Measurements from ENCODE around the gene CRY2.
"Not testable (repeated sequence)": the region's sequence is repeated elsewhere in the genome, so short reads cannot be mapped to it uniquely, and the experiment has no call there.

The CRY2 gene

DNA sequence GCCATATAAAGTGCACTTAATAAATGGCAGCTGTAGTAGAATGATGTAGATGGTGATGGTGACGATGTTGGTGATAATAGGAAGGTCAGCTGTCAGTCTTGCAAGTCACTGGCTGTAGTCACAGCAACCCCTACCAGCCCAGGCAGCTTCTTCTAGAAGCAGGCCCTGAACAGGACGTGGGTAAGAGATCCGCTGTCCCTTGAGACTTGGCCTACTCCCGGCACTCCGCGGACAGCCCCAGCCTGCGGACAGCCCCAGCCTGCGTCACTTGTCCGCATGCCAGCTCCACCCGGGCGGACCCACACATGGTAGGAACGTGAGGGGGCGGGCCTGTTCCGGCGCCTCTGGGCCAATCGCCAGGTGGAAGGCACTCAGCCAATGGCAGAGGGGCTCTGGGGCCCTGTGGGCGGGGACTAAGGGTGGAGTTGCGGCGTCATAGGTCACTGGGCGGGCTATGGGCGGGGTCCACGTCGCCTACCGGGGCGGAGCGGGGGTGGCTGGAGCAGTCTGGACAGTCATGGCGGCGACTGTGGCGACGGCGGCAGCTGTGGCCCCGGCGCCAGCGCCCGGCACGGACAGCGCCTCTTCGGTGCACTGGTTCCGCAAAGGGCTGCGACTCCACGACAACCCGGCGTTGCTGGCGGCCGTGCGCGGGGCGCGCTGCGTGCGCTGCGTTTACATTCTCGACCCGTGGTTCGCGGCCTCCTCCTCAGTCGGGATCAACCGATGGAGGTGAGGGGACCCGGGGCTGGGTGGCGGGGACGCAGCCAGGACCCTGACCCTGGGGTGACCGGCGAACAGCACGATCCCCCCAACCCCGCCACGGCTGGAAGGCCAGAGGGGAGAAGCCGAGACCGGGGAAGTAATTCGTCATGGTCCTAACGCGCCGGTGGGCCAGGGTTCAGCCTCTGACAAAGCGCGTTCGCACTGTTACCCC is at the start of gene CRY2:
CRY2 (plus strand) TSS at position 502 of the 937 bp plus-strand sequence; CDS start at position 518, 16 bp downstream.
- DNase-seq: peak; percentile 87

DNA sequence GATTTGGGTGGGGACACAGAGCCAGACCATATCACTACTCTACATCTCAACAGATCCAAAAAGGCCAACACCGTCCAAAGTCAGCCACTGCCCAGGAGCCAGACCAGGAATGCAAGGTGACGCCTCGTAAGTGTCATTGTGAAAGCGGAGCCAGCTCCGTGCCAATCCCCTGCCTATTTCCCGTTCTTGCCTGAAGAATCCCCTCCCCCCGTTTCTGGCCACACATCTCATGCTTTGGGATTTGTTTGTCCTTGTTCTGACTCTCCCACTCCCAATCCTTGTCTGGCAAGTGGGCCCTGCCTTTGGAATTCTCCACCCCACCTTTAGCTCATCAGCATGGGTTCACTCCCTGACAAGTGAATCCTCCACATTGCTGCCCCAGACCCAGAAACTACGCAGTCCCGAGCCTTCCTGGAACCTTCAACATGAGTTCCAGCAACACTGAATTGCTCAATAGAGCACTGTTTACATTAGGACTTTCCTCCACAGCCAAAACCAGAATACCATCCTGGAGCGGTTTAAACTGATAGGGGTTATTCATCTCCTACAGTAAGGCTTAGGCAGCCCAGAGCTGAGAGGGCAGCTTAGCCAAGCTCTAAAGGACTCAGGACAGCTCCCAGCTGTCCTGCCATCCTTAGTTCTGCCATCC is 48.4 kb upstream of the CRY2 start:
- DNase-seq: peak; percentile 17

- no peak for DNase-seq
These were observed 47.7 kb upstream of the CRY2 start for GRCh38 chr11:45799562-45799961.

DNA sequence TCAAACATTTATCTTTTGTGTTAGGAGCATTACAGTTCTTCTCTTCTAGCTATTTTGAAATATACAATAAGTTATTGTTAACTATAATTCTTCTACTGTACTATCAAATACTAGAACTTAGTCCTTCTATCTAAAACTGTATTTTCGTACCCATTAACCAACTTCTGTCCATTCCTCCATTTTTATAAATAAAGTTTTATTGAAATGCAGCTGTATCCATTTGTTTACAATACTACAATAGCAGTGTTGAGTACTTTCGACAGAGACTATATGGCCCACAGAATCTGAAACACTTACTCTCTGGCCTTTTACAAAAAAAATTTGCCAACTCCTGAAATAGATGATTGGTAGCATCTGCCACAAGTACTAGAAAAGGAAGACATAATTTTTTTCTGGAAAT is 47.0 kb upstream of the CRY2 start:
- DNase-seq: no peak

DNA sequence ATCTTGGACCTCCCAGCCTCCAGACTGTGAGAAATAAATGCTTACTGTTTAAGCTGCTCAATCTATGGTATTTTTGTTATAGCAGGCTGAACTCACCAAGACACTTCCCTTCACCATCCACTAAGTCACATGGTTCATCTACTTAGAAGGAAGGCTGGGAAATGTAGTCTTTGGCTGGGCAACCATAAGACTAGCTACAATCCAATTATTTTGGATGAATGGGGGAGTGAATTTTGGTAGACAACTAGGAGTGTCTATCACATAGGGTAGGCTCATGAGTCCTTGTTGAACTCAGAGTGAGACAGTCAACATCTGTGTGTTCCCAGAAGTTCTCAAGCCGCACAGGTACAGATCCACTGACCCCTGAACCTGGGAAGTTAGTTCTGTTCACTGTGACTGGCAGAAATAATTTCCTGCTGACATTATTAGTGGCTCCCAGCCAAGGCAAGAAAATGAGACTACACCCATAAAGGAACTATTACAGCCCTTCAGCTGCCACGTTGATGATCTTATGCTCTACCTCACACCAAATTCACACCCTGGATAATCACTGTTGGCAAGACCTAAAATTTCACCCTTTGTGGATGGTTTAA is 45.5 kb upstream of the CRY2 start:
- no peak for DNase-seq

DNA sequence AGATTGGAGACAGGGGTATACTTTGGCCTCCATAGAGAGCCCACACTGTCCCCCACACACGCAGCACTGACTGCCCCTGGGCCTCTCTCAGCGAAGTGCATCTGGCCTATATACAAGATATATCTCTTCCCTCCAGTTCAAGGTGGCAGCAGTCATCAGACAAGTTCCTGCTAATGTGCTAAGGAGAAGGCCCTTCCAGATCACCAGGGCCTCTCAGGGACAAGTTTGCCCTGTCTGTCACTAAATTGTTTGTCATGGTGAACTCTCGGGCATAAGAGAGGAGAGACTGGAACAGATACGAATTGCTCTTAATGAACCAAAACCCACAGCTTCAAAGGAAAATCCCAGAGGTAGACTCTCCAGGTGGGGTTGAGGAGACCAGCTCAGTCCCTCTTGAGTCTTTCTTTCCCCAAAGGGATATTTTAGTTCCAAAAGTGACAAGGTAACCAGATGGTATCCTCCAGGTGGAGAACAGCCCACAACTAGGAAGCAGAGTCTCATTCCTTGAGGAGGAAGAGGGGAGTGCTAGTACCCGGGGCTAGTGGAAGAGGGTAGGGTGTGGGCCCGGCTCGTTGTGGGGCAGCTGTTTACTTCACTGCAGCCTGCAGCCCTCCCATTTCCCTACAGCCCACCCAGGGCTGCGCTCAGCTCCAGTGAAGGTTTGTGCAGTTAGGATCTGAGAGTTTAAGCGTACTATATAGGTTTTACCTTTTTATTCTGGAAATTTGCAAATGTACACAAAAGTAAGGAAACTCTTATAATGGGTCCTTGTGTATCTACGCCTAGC is 44.6 kb upstream of the CRY2 start:
- no peak for DNase-seq

- DNase-seq: peak; percentile 32
These were observed 43.1 kb upstream of the CRY2 start for GRCh38 chr11:45803971-45804760.

- peak; percentile 88 for DNase-seq
These were observed 42.4 kb upstream of the CRY2 start, which contains the start of gene SLC35C1 for GRCh38 chr11:45804761-45805304. Gene SLC35C1, plus strand, starts transcription at chr11:45805149. Its CDS starts 653 bp downstream, at chr11:45805802.

DNA sequence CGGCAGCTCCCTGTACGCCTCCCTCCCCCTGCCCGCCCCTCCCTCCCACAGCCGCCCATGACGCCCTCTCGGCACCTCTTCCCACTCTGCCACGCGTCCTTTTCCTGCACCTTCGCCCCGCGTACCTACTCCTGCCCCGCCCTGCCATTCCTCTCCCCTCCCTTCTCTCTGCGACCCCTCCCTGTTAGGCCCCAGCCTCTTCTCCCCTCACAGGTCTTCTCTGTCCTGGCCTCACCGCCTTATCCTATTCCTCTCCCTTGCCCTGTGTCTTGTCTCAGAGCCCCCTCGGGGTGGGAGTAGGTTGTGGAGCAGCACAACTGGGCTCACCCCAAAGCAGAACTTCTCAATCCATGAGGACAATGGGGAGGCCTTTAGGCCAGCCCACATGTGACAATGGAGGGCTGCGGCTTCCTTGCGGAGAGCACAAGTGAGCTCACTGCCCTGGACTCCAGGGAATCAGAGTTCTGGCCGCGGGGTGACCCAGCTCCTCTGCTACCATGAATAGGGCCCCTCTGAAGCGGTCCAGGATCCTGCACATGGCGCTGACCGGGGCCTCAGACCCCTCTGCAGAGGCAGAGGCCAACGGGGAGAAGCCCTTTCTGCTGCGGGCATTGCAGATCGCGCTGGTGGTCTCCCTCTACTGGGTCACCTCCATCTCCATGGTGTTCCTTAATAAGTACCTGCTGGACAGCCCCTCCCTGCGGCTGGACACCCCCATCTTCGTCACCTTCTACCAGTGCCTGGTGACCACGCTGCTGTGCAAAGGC is 41.8 kb upstream of the CRY2 start:
- peak; percentile 46 for DNase-seq

DNA sequence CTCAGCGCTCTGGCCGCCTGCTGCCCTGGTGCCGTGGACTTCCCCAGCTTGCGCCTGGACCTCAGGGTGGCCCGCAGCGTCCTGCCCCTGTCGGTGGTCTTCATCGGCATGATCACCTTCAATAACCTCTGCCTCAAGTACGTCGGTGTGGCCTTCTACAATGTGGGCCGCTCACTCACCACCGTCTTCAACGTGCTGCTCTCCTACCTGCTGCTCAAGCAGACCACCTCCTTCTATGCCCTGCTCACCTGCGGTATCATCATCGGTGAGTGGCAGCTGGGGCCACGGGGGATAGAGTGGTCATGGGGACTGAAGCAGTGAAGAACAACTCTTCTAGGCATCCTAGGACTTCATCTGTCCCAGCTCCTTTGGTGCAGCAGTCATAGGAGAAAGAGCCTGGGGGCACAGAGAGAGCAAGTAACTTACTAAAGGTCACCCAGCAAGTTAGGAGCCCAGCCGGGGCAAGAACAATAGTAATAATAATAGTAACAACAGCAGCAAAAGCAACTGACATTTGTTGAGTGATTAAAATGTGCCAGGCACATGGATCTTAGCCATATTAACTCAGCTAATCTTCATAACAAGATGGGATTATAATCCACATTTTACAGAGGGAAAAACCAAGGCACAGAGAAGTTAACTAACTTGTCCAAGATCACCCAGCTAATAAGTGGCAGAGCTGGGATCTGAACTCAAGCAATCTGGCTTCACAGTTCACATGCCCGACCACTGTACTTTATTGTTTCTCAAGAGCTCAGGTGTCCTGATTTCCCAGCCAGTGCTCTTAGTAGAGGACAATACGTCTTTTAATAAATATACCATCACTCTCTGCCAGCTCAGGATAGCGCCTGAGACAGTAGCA is 41.0 kb upstream of the CRY2 start:
- no peak for DNase-seq

GRCh38 chr11:45806937-45807791 is 40.1 kb upstream of the CRY2 start:
- DNase-seq: no peak

DNA sequence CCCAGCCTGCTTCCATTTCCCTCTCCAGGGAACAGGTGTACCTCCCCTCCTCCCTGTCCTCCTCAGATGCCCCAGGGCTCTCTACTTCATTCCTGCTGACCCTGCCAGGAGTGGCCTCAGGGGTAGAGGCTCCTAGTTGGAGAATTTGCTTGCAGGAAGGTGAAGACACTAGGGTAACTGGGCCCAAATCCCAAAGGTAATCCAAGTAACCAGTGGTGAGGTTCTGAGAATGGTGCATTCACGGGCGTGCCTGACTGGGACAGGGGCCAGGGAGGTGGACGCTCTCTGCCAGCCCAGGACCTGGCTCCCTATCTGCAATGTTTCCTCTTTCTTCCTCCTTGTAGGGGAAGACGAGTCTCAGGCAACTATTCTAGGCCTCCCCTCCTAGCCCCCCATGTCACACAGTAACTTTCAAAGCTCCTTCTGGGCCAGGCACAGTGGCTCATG is 39.5 kb upstream of the CRY2 start:
- no peak for DNase-seq

GRCh38 chr11:45808427-45808826 is 38.8 kb upstream of the CRY2 start:
- not testable (repeated sequence) for DNase-seq

DNA sequence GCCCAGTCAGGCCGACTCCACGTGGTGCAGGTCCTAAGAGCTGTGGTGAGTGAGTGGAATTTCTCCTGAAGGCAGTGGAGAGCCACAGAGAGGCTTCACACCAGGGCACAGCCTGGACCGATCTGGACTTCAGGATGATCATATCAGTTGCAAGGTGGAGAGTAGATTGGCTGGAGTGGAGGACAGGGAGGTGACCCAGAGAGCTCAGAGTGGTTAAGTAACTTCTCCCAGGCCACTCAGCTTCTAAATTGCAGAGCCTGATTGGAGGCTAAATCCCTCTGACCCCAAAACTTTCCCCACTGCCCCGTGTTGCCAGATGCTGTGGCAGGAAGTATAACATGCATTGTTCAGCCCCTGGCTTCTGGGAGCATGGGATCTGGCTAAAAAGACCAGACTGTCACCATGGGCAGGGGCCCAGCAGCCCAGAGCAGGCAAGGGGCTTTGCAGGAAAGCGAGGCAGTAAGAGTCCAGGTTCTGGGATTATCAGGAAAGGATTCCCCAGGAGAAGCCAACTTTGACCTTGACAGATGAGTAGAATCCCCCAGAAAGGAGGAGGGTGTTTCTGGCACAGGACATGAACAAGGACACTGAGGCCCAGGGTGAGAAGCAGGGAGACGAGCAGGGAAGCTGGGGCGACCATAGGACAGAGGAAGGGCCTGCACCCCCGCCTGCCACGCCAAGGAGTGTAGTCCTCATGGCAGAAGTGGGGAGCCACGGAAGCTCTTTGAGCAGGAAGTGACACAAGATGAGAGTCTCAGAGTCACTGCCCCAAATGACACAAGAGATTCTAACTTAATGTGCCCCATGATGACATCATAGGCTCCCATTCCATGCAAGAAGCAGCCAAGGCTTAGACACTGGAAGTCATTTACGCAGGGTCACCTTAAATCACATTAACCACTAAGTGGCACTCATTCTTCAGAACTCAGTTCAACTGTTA is 37.5 kb upstream of the CRY2 start:
- no peak for DNase-seq

GRCh38 chr11:45810431-45811108 is 36.7 kb upstream of the CRY2 start:
- DNase-seq: no peak

DNA sequence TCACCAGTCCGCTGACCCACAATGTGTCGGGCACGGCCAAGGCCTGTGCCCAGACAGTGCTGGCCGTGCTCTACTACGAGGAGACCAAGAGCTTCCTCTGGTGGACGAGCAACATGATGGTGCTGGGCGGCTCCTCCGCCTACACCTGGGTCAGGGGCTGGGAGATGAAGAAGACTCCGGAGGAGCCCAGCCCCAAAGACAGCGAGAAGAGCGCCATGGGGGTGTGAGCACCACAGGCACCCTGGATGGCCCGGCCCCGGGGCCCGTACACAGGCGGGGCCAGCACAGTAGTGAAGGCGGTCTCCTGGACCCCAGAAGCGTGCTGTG is 36.2 kb upstream of the CRY2 start:
- DNase-seq: no peak
